ENCODE data around the gene SPATS2L.

The SPATS2L gene

DNA sequence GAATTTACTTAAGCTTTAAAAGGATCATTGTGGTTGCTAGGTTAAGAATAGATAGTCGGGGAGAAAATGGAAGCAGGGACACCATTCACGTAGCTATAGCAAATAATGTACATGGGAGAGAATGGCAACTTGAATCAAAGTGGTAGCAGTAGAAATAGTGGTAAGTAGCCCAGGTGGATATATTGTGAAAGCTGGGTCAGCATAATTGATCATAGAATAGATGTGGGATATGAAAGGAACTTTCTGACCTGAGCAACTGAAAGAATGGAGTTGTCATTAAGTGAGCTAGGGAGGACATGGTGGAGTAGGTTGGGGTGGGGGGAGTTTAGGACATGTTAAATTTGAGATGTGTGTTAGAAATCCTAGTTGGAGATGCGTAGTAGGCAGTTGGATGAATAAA, 221.7 kb downstream of the SPATS2L start:
- H3K4me3 ChIP-seq (ENCODE audit: low read length), result no peak overlapping the region
- H3K27me3 ChIP-seq (replicated peaks; ENCODE audit: control insufficient read depth, insufficient read depth, low read length), result no peaks in the 10 kb centered on the region
- no peak for DNase-seq (ENCODE audit: low read depth)
- H3K36me3 ChIP-seq (ENCODE audit: control insufficient read depth, insufficient read depth, low read length, severe bottlenecking), result no peaks in the 10 kb centered on the region
- no peaks in the 10 kb centered on the region for H3K9me3 ChIP-seq (ENCODE audit: control insufficient read depth, low read length)
- H3K4me1 ChIP-seq (ENCODE audit: control insufficient read depth, insufficient read depth, low read length), result peaks cover 15% of the 10 kb centered on the region
- H3K9ac ChIP-seq (ENCODE audit: low read length), result no peak overlapping the region

All from adipocyte (in vitro differentiated cells).